Prostate gland (tissue), 2 donors: ENCODE results near the gene CYTH2. TPM values are rescaled to one million over a fixed set of nuclear protein-coding genes. Genes with fewer than 3 reads are reported as not detected.

ENCODE experiments used
- DNase-seq: peaks from one replicate; pipeline ENCODE4 v3.0.0-alpha.2; 2019; ENCODE audit warnings: low spot score
- H3K27ac ChIP-seq, 2 donors: fragments of 200-600 bp; sonication (generic); 2 replicates each; pipeline ENCODE4 v1.5.1; 2017 to 2019
- H3K27me3 ChIP-seq: fragments of 200-600 bp; sonication (generic); replicated peaks from 2 replicates; pipeline ENCODE4 v1.5.1; 2019; ENCODE audit not compliant: insufficient read depth
- H3K36me3 ChIP-seq, 2 donors: fragments of 200-600 bp; sonication (generic); 1 replicate in 1 of 2; 2 replicates in 1 of 2; pipeline versions ENCODE4 v1.5.1 to v1.8.1; 2017 to 2019
- H3K4me1 ChIP-seq: fragments of 200-600 bp; sonication (generic); replicated peaks from 2 replicates; pipeline ENCODE4 v1.5.1; 2019
- H3K4me3 ChIP-seq, 2 donors: fragments of 200-600 bp; sonication (generic); 2 replicates each; pipeline ENCODE4 v1.5.1; 2017 to 2019
- H3K9me3 ChIP-seq: fragments of 200-600 bp; sonication (generic); 2 replicates; pipeline ENCODE4 v1.5.1; 2017
- POLR2A ChIP-seq: fragments of 450-650 bp; IDR thresholded peaks from one replicate; pipeline ENCODE4 v1.6.1; 2016; ENCODE audit warnings: antibody characterized with exemption, mild to moderate bottlenecking
- POLR2AphosphoS5 ChIP-seq: sonication (generic); formaldehyde crosslinking; IDR thresholded peaks from one replicate; pipeline ENCODE4 v1.6.1; 2017; ENCODE audit warnings: antibody characterized with exemption
- WGBS: methylation state at CpG from one replicate; pipeline ENCODE4 v1.1.5; 2018; 5-methylcytosine and 5-hydroxymethylcytosine counted together
- intact Hi-C: fragments of 100-400 bp; cut with DNase I; formaldehyde crosslinking; loops from one replicate; pipeline ENCODE4 v1.14.2; 2022
- total RNA-seq, 2 donors: library from RNA; depleted of rRNA; stranded (reverse); fragments of >200 nt; gene quantifications; one replicate each; pipeline ENCODE4 v1.1.0, GENCODE V29; 2016
- TF ChIP-seq, protein P1 (sequence below), 4 experiments: fragments of 200-600 bp in 2 of 4; fragments of 450-650 bp in 2 of 4; sonication (generic) in 2 of 4; IDR thresholded peaks; 1 replicate in 3 of 4; 2 replicates in 1 of 4; pipeline ENCODE4 v1.5.1; 2016 to 2019; ENCODE audit warnings: antibody characterized with exemption in 4 of 4, mild to moderate bottlenecking in 2 of 4, moderate library complexity in 2 of 4

CYTH2 gene
- total RNA-seq, 2 donors from 2014 or later, result 50.6 to 97.1 TPM

DNA sequence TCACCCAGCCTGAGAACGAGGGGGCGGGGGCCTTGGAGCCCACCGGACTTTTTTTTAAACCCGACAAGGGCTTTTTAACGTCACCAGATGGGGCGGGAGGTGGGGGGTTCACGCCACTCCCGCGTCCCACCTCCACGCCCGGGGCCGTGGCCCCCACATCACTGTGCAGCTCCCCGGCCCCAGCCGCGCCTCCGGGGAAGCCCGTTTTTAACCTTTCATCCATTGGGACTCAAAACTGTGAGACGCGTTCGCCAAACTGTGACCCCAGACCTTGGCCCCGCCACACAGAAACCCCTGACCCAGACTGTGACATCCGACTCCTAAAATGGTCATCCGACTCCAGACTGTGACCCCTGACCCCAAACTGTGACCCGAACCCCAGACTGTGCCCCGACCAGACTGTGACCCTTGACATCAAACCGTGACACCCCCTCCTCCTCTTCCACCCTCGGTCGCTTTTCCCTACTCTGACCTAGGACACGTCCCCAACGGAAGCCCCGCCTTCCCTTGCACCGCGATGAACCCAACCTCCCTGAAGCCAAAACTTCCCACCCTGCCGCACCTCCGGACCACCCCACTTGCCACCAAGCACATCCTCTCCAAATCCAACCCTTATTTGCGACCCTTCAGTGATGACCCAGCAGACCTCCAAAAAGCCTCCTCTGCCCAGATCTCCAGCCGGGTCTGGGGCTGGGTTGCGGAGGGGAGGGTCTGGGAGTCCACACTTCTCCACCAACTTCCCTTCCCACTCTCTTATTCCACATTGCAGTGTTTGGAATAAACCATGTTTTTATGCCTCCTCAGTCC, 24.8 kb upstream of the CYTH2 start:
- peak overlapping the region; percentile 83 to 94 for H3K27ac ChIP-seq
- H3K27me3 ChIP-seq, result no peaks in the 10 kb centered on the region
- DNase-seq, result no peak
- H3K9me3 ChIP-seq, result no peaks in the 10 kb centered on the region
- peaks cover 4% of the 10 kb centered on the region for H3K4me1 ChIP-seq
- WGBS, result 20% methylated on average over 37 of the region's 38 CpGs
- no peaks in the 10 kb centered on the region for H3K36me3 ChIP-seq
- H3K4me3 ChIP-seq, result no peak overlapping the region
- TF ChIP-seq, protein P1, sequence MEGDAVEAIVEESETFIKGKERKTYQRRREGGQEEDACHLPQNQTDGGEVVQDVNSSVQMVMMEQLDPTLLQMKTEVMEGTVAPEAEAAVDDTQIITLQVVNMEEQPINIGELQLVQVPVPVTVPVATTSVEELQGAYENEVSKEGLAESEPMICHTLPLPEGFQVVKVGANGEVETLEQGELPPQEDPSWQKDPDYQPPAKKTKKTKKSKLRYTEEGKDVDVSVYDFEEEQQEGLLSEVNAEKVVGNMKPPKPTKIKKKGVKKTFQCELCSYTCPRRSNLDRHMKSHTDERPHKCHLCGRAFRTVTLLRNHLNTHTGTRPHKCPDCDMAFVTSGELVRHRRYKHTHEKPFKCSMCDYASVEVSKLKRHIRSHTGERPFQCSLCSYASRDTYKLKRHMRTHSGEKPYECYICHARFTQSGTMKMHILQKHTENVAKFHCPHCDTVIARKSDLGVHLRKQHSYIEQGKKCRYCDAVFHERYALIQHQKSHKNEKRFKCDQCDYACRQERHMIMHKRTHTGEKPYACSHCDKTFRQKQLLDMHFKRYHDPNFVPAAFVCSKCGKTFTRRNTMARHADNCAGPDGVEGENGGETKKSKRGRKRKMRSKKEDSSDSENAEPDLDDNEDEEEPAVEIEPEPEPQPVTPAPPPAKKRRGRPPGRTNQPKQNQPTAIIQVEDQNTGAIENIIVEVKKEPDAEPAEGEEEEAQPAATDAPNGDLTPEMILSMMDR (IDR thresholded peaks at IDR 0.05), result no peak
- TF ChIP-seq POLR2A, result no peak
- no peak for TF ChIP-seq POLR2AphosphoS5
- intact Hi-C loops, result no loop called here

DNA sequence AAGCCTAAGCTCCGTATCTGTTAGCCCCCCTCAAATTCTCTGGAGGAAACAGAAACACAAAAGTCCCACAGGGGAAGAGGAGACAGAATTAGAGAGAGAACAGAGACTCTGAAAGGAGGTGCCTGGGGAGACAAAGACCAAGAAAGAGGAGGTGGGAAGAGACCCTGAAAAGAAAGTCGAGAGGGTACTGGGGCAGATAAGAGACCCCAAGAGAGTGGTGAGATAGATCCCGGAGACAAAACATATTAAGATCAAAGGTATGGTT, 24.3 kb upstream of the CYTH2 start:
- no peak for TF ChIP-seq POLR2A
- TF ChIP-seq, protein P1 (IDR thresholded peaks at IDR 0.05), result no peak
- TF ChIP-seq POLR2AphosphoS5, result no peak
- peaks cover 4% of the 10 kb centered on the region for H3K4me1 ChIP-seq

DNA sequence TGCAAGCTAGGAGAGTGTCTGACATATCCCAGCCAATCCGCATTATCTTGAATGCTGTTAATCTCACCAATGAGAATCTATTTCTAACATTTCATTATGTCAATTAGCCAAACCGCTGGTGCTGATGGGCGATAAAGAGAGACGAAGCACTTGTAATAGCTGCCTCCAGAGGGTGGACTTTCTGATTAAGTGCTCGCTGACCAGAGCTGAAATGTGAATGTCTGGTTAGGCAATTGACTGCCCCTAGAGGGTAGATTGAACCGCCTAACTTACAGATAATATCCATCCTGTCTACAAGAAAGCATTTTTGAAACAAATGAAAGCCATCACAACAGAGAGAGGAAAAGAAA, 23.9 kb upstream of the CYTH2 start:
- peak; percentile 41 for DNase-seq
- Histone ChIP-seq H3K27me3 (no peaks in the 10 kb centered on the region), H3K4me3 (peak overlapping the region; percentile 82 to 93), H3K27ac (peak overlapping the region; percentile 83 to 94), H3K36me3 (no peaks in the 10 kb centered on the region), H3K4me1 (peaks cover 4% of the 10 kb centered on the region), H3K9me3 (no peaks in the 10 kb centered on the region)
- WGBS, result 2% methylated on average over 6 of the region's 6 CpGs
- intact Hi-C loops, result no loop called here
- TF ChIP-seq POLR2AphosphoS5 (no peak), POLR2A (no peak)
- TF ChIP-seq, protein P1 (IDR thresholded peaks at IDR 0.05), result peak in 3 of 4 experiments; percentile 30 to 74 (median 54)

More for the DNA sequence above, 24.3 kb upstream of the CYTH2 start:
- Histone ChIP-seq H3K9me3 (no peaks in the 10 kb centered on the region), H3K27ac (peak overlapping the region; percentile 83 to 94), H3K27me3 (no peaks in the 10 kb centered on the region), H3K36me3 (no peaks in the 10 kb centered on the region), H3K4me3 (no peak overlapping the region)
- intact Hi-C loops, result no loop called here
- 17% methylated on average over 3 of the region's 3 CpGs for WGBS
- DNase-seq, result no peak

DNA sequence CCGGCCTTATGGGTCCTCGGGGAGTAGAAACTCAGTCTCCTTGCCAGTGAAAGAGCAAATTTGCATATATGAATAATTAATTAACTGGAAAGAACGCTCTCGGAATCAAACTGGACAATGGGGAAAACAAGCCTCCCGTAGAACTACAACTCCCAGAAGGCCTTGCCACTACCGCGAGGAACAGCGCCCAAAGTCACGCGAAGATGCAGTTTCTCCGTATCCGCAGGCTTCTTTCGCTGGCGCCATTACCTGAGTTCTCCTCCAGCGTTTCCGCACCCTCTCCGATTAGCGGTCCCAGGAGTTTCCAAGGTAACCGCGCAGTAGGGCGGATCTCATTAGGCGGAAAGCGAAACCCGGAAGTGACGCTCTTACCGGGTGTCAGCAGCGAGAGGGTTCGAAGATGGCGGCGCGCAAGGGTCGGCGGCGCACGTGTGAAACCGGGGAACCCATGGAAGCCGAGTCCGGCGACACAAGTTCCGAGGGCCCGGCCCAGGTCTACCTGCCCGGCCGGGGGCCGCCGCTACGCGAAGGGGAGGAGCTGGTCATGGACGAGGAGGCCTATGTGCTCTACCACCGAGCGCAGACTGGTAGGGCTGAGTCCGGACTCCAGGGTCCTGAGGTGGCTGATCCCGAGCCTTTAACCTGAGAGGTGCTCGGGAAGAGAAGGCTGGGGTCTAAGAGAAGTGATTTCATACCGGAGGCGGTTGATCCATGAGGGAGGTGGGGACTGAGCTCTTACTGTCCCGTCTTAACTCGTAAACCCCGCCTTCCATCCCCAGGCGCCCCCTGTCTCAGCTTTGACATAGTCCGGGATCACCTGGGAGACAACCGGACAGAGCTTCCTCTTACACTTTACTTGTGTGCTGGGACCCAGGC, 23.3 kb upstream of the CYTH2 start, which contains the start of gene GRWD1:
GRWD1 (plus strand) TSS at position 378 of the 876 bp plus-strand sequence; CDS start at position 401, 23 bp downstream.
- TF ChIP-seq, protein P1 (IDR thresholded peaks at IDR 0.05), result peak in 2 of 4 experiments; percentile 3 to 11
- TF ChIP-seq POLR2AphosphoS5, result peak; percentile 96
- peak; percentile 35 for TF ChIP-seq POLR2A
- intact Hi-C loops, result no loop called here
- H3K4me3 ChIP-seq, result peak within 1 kb of the TSS; percentile 82 to 93
- H3K27ac ChIP-seq, result peak within 1 kb of the TSS; percentile 83 to 94
- DNase-seq, result peak; percentile 92
- no peaks in the 10 kb centered on the region for H3K27me3 ChIP-seq
- WGBS, result under 1% methylated on average over 61 of the region's 61 CpGs
- H3K9me3 ChIP-seq, result no peaks in the 10 kb centered on the region
- peaks cover 4% of the 10 kb centered on the region for H3K4me1 ChIP-seq
- peaks cover 0 to 4% of the 10 kb centered on the region in 2 donors for H3K36me3 ChIP-seq
